Hepatocyte (in vitro differentiated cells): Measurements from ENCODE around the gene CEP89. TPM values are rescaled to one million over a fixed set of nuclear protein-coding genes. Genes with fewer than 3 reads are reported as not detected.

ENCODE experiments used
- DNase-seq: peaks from one replicate; pipeline ENCODE4 v3.0.0-alpha.2; 2016; ENCODE audit warnings: low spot score
- H2AFZ ChIP-seq: fragments of 200-600 bp; sonication (generic); 2 replicates; pipeline ENCODE4 v1.6.0; 2016; ENCODE audit warnings: antibody characterized with exemption, mild to moderate bottlenecking
- H3K27ac ChIP-seq: fragments of 200-600 bp; sonication (generic); 2 replicates; pipeline ENCODE4 v1.5.1; 2016; ENCODE audit warnings: mild to moderate bottlenecking
- H3K27me3 ChIP-seq: fragments of 200-600 bp; sonication (generic); 2 replicates; pipeline ENCODE4 v1.6.1; 2016
- H3K36me3 ChIP-seq: fragments of 200-600 bp; sonication (generic); replicated peaks from 2 replicates; pipeline ENCODE4 v1.5.1; 2016; ENCODE audit warnings: low read depth; ENCODE audit not compliant: insufficient read depth
- H3K4me1 ChIP-seq: fragments of 200-600 bp; sonication (generic); 2 replicates; pipeline ENCODE4 v1.5.1; 2016; ENCODE audit warnings: mild to moderate bottlenecking, moderate library complexity; ENCODE audit not compliant: insufficient read depth
- H3K4me2 ChIP-seq: fragments of 200-600 bp; sonication (generic); 2 replicates; pipeline ENCODE4 v1.6.0; 2016
- H3K4me3 ChIP-seq: fragments of 200-600 bp; sonication (generic); 2 replicates; pipeline ENCODE4 v1.5.1; 2016; ENCODE audit warnings: mild to moderate bottlenecking
- H3K79me2 ChIP-seq: fragments of 200-600 bp; sonication (generic); 2 replicates; pipeline ENCODE4 v1.6.0; 2017; ENCODE audit warnings: mild to moderate bottlenecking
- H3K9me2 ChIP-seq: fragments of 200-600 bp; sonication (generic); replicated peaks from 2 replicates; pipeline ENCODE4 v1.6.0; 2017; ENCODE audit warnings: mild to moderate bottlenecking; ENCODE audit not compliant: insufficient read depth
- H3K9me3 ChIP-seq: fragments of 200-600 bp; sonication (generic); 2 replicates; pipeline ENCODE4 v1.5.1; 2016; ENCODE audit warnings: low read depth, mild to moderate bottlenecking
- H4K20me1 ChIP-seq: fragments of 200-600 bp; sonication (generic); 2 replicates; pipeline ENCODE4 v1.6.0; 2016; ENCODE audit warnings: mild to moderate bottlenecking; ENCODE audit not compliant: insufficient read depth, poor library complexity, severe bottlenecking
- CTCF ChIP-seq: fragments of 200-600 bp; sonication (generic); IDR thresholded peaks from 2 replicates; pipeline ENCODE4 v1.5.1; 2016; ENCODE audit warnings: antibody characterized with exemption, mild to moderate bottlenecking; ENCODE audit not compliant: poor library complexity
- EZH2 ChIP-seq: fragments of 200-600 bp; sonication (generic); IDR thresholded peaks from 2 replicates; pipeline ENCODE4 v1.6.1; 2016; ENCODE audit warnings: antibody characterized with exemption, mild to moderate bottlenecking, borderline replicate concordance
- EZH2phosphoT487 ChIP-seq: fragments of 200-600 bp; sonication (generic); IDR thresholded peaks from one replicate; pipeline ENCODE4 v1.6.1; 2018; ENCODE audit warnings: antibody characterized with exemption, mild to moderate bottlenecking, low read depth, moderate library complexity; ENCODE audit not compliant: unreplicated experiment, severe bottlenecking
- WGBS: methylation state at CpG from one replicate; pipeline ENCODE4 v1.1.6; 2016; ENCODE audit warnings: low lambda C conversion rate; ENCODE audit errors: missing lambda C conversion rate; 5-methylcytosine and 5-hydroxymethylcytosine counted together
- polyA plus RNA-seq: library from polyadenylated mRNA; unstranded; fragments of >200 nt; fragmentation: Nextera tagmentation; extraction: Ambion mirVana; gene quantifications from 2 replicates; pipeline ENCODE4 v1.2.1, GENCODE V29; 2016
- total RNA-seq: library from RNA; depleted of rRNA; stranded (reverse); fragments of >200 nt; gene quantifications from 2 replicates; pipeline ENCODE4 v1.2.3, GENCODE V29; 2014

CEP89 gene
- total and polyA plus RNA-seq, 2 experiments from 2014 or later: 12.1 to 16.4 TPM

- Histone ChIP-seq H4K20me1 (no peaks in the 10 kb centered on the region), H3K36me3 (no peaks in the 10 kb centered on the region), H3K27ac (no peak overlapping the region), H2AFZ (no peak overlapping the region), H3K9me2 (no peaks in the 10 kb centered on the region), H3K4me1 (no peaks in the 10 kb centered on the region), H3K27me3 (no peaks in the 10 kb centered on the region), H3K9me3 (no peaks in the 10 kb centered on the region), H3K79me2 (no peaks in the 10 kb centered on the region), H3K4me3 (no peak overlapping the region), H3K4me2 (no peak overlapping the region)
- DNase-seq: no peak
- TF ChIP-seq CTCF: no peak
- TF ChIP-seq EZH2: no peak
- no peak for TF ChIP-seq EZH2phosphoT487
- WGBS: 93% methylated on average over 5 of the region's 5 CpGs
Measured at GRCh38 chr19:32910874-32911273, 60.9 kb downstream of the CEP89 start.

- no peak for DNase-seq
- Histone ChIP-seq H3K27ac (no peak overlapping the region), H3K4me1 (no peaks in the 10 kb centered on the region), H3K9me2 (no peaks in the 10 kb centered on the region), H2AFZ (no peak overlapping the region), H3K36me3 (no peaks in the 10 kb centered on the region), H3K9me3 (no peaks in the 10 kb centered on the region), H3K79me2 (no peaks in the 10 kb centered on the region), H3K4me3 (no peak overlapping the region), H4K20me1 (no peaks in the 10 kb centered on the region), H3K27me3 (no peaks in the 10 kb centered on the region), H3K4me2 (no peak overlapping the region)
- TF ChIP-seq CTCF (no peak), EZH2phosphoT487 (no peak), EZH2 (no peak)
- 97% methylated on average over 4 of the region's 5 CpGs for WGBS
Measured at GRCh38 chr19:32910094-32910493, 61.7 kb downstream of the CEP89 start.

- Histone ChIP-seq H3K4me3 (no peak overlapping the region), H3K27ac (peak overlapping the region; percentile 10), H3K79me2 (no peaks in the 10 kb centered on the region), H3K4me1 (no peaks in the 10 kb centered on the region), H3K9me2 (no peaks in the 10 kb centered on the region), H3K27me3 (no peaks in the 10 kb centered on the region), H4K20me1 (no peaks in the 10 kb centered on the region), H2AFZ (no peak overlapping the region), H3K4me2 (no peak overlapping the region), H3K9me3 (no peaks in the 10 kb centered on the region), H3K36me3 (no peaks in the 10 kb centered on the region)
- no peak for DNase-seq
- TF ChIP-seq EZH2phosphoT487 (no peak), EZH2 (no peak), CTCF (no peak)
Measured at GRCh38 chr19:32909257-32909656, 62.5 kb downstream of the CEP89 start.

GRCh38 chr19:32908641-32909190, 63.0 kb downstream of the CEP89 start:
- 90% methylated on average over 7 of the region's 7 CpGs for WGBS
- Histone ChIP-seq H3K79me2 (no peaks in the 10 kb centered on the region), H3K9me2 (no peaks in the 10 kb centered on the region), H4K20me1 (no peaks in the 10 kb centered on the region), H3K36me3 (no peaks in the 10 kb centered on the region), H2AFZ (no peak overlapping the region), H3K4me3 (no peak overlapping the region), H3K4me1 (no peaks in the 10 kb centered on the region), H3K9me3 (no peaks in the 10 kb centered on the region), H3K4me2 (no peak overlapping the region), H3K27ac (no peak overlapping the region), H3K27me3 (no peaks in the 10 kb centered on the region)
- no peak for DNase-seq
- no peak for TF ChIP-seq EZH2phosphoT487
- TF ChIP-seq EZH2: no peak
- no peak for TF ChIP-seq CTCF
